ENCODE results near the gene AMER1. TPM values are rescaled to one million over a fixed set of nuclear protein-coding genes. Genes with fewer than 3 reads are reported as not detected.

The AMER1 gene
- polyA plus RNA-seq, 1 donor (not counting 4 experiments of a cell fraction or from before 2014, with no cell fraction given): 1.3 TPM

DNA sequence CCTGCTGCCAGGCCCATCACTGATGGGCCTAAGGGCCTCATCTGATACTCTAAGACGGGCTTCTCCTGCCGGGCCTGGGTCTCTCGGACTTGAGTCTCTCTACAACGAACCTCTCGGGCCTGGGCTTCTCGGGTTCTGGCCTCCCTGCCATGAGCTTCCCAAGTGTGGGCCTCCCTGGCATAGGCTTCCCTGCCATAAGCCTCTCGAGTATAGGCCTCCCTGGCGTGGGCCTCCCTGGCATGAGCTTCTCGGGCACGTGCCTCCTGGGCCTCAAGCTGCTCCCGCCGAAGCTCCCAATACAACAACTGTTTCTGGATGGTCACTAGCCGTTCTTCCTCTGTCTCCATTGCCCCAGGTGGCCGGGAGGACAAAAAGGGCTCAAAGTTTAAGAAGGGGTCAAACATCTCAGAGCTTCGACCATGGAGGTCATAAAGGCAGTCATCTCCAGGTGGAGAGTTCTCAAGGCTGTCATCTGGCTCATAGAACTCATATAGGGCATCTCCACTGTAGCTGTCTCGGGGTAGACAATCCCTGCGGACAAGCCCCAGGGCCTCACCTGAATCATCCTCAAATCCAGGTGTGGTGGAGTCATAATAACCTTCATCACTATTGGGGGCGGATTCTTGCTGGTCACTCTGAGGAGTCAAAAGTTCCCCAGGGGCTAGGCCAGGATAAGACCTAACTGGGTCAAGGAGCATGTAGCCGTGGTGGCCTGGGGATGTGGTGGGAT, 14.1 kb downstream of the AMER1 start:
- Histone ChIP-seq H3K4me2 (ENCODE audit: control insufficient read depth, extremely low read depth, insufficient read depth, low read depth, low read length) (no peak overlapping the region), H3K36me3 (ENCODE audit: control insufficient read depth in 2 of 2, extremely low read depth in 1 of 2, insufficient read depth in 2 of 2, low read length in 2 of 2) (peaks cover 0 to 1% of the 10 kb centered on the region in 2 experiments), H3K4me1 (ENCODE audit: control insufficient read depth, extremely low read depth, insufficient read depth, low read length) (no peaks in the 10 kb centered on the region), H2AFZ (ENCODE audit: control insufficient read depth, low read length) (no peak overlapping the region), H3K79me2 (ENCODE audit: control insufficient read depth, insufficient read depth, low read length) (no peaks in the 10 kb centered on the region), H3K9me1 (ENCODE audit: control insufficient read depth, extremely low read depth, insufficient read depth, low read length) (no peaks in the 10 kb centered on the region), H3K9ac (ENCODE audit: control insufficient read depth, extremely low read depth, insufficient read depth, low read length) (no peak overlapping the region), H4K20me1 (ENCODE audit: control insufficient read depth, extremely low read depth, insufficient read depth, low read length) (no peaks in the 10 kb centered on the region), H3K4me3 (ENCODE audit: control insufficient read depth in 2 of 3, extremely low read depth in 1 of 3, insufficient read depth in 2 of 3, low read depth in 1 of 3, low read length in 3 of 3) (no peak overlapping the region), H3K9me3 (ENCODE audit: control insufficient read depth, low read depth, low read length) (no peaks in the 10 kb centered on the region), H3K27ac (ENCODE audit: control insufficient read depth, insufficient read depth, low read length) (no peak overlapping the region), H3K27me3 (ENCODE audit: control insufficient read depth, extremely low read depth, insufficient read depth, low read length) (no peaks in the 10 kb centered on the region)
- FAIRE-seq: no peak
- TF ChIP-seq, protein P1, sequence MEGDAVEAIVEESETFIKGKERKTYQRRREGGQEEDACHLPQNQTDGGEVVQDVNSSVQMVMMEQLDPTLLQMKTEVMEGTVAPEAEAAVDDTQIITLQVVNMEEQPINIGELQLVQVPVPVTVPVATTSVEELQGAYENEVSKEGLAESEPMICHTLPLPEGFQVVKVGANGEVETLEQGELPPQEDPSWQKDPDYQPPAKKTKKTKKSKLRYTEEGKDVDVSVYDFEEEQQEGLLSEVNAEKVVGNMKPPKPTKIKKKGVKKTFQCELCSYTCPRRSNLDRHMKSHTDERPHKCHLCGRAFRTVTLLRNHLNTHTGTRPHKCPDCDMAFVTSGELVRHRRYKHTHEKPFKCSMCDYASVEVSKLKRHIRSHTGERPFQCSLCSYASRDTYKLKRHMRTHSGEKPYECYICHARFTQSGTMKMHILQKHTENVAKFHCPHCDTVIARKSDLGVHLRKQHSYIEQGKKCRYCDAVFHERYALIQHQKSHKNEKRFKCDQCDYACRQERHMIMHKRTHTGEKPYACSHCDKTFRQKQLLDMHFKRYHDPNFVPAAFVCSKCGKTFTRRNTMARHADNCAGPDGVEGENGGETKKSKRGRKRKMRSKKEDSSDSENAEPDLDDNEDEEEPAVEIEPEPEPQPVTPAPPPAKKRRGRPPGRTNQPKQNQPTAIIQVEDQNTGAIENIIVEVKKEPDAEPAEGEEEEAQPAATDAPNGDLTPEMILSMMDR (optimal IDR thresholded peaks at IDR 0.05 in 1 of 3, IDR thresholded peaks at IDR 0.05 in 1 of 3, conservative IDR thresholded peaks at IDR 0.05 in 1 of 3; ENCODE audit: extremely low read depth in 1 of 3, insufficient read depth in 2 of 3, low read length in 3 of 3): no peak
- no peak for TF ChIP-seq EZH2 (IDR thresholded peaks at IDR 0.05; ENCODE audit: low read length)
- DNase-seq (ENCODE audit: low read depth, low spot score): no peak
- dilution Hi-C loops (cut with MboI; ENCODE audit: extremely low pct_ligation_motif_present, low sequenced_read_pairs): no loop called here

DNA sequence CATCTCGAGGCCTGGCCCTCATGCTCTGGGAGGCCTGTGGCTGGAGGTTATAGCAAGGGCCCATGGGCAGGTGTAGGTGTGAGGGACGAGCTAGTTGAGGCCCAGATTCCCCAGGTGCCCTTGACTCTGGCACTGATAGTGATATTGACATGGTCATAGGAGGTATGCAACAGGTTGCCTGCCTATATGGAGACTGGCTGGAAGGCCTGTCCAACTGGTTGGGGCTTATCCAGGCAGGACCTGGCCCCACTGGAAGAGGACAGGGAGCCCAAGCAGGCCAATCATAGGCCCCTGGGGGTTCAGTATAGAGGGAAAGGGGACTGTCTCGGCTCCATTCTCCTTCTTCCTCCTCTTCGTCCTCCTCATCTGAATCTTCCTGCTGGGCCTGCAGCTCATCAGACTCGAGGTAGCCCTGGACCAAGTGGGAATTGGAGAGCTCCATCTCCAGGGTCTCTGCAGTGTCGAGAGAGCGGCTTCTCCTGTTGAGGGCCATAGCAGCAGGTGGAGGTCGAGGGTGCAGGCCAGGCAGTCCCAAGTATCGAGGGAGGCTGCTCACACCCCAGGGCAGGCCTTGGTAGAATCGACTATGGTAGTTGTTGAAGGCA, 15.3 kb downstream of the AMER1 start:
- TF ChIP-seq EZH2 (IDR thresholded peaks at IDR 0.05; ENCODE audit: low read length): no peak
- TF ChIP-seq, protein P1 (optimal IDR thresholded peaks at IDR 0.05 in 1 of 3, IDR thresholded peaks at IDR 0.05 in 1 of 3, conservative IDR thresholded peaks at IDR 0.05 in 1 of 3; ENCODE audit: extremely low read depth in 1 of 3, insufficient read depth in 2 of 3, low read length in 3 of 3): no peak
- no peak for DNase-seq (ENCODE audit: low read depth, low spot score)
- H3K36me3 ChIP-seq (ENCODE audit: control insufficient read depth in 2 of 2, extremely low read depth in 1 of 2, insufficient read depth in 2 of 2, low read length in 2 of 2): peaks cover 0 to 1% of the 10 kb centered on the region in 2 experiments
- no peaks in the 10 kb centered on the region for H4K20me1 ChIP-seq (ENCODE audit: control insufficient read depth, extremely low read depth, insufficient read depth, low read length)
- dilution Hi-C loops (cut with MboI; ENCODE audit: extremely low pct_ligation_motif_present, low sequenced_read_pairs): no loop called here
- no peaks in the 10 kb centered on the region for H3K79me2 ChIP-seq (ENCODE audit: control insufficient read depth, insufficient read depth, low read length)
- FAIRE-seq: no peak
- H3K27ac ChIP-seq (ENCODE audit: control insufficient read depth, insufficient read depth, low read length): no peak overlapping the region
- H3K9ac ChIP-seq (ENCODE audit: control insufficient read depth, extremely low read depth, insufficient read depth, low read length): no peak overlapping the region
- H3K9me3 ChIP-seq (ENCODE audit: control insufficient read depth, low read depth, low read length): no peaks in the 10 kb centered on the region
- no peaks in the 10 kb centered on the region for H3K9me1 ChIP-seq (ENCODE audit: control insufficient read depth, extremely low read depth, insufficient read depth, low read length)
- H2AFZ ChIP-seq (ENCODE audit: control insufficient read depth, low read length): no peak overlapping the region
- no peaks in the 10 kb centered on the region for H3K4me1 ChIP-seq (ENCODE audit: control insufficient read depth, extremely low read depth, insufficient read depth, low read length)
- H3K27me3 ChIP-seq (ENCODE audit: control insufficient read depth, extremely low read depth, insufficient read depth, low read length): no peaks in the 10 kb centered on the region
- H3K4me2 ChIP-seq (ENCODE audit: control insufficient read depth, extremely low read depth, insufficient read depth, low read depth, low read length): no peak overlapping the region
- H3K4me3 ChIP-seq (ENCODE audit: control insufficient read depth in 2 of 3, extremely low read depth in 1 of 3, insufficient read depth in 2 of 3, low read depth in 1 of 3, low read length in 3 of 3): no peak overlapping the region

Data from keratinocyte (primary cell).